UCSD-AML1 (cell line): ENCODE results near the gene SLC52A1.
A peak's percentile ranks its signal among the peaks of the same experiment; 100 is the strongest.
"Not testable (repeated sequence)": the region's sequence is repeated elsewhere in the genome, so short reads cannot be mapped to it uniquely, and the experiment has no call there.

Experiments
- DNase-seq: peaks from one replicate; lab custom pipeline; 2025; ENCODE audit not compliant: unreplicated experiment; lab: John Stamatoyannopoulos, UW

SLC52A1 gene

GRCh38 chr17:5031365-5032082 lies 3.7 kb downstream of the SLC52A1 start:
- peak; percentile 78 for DNase-seq

GRCh38 chr17:5030168-5030567 lies 5.1 kb downstream of the SLC52A1 start:
- DNase-seq = not testable (repeated sequence)

GRCh38 chr17:5027916-5028315 lies 7.3 kb downstream of the SLC52A1 start:
- no peak for DNase-seq

GRCh38 chr17:5027299-5027698 lies 7.9 kb downstream of the SLC52A1 start:
- DNase-seq = no peak

- DNase-seq = no peak
Measured at GRCh38 chr17:5024604-5025003, 10.6 kb downstream of the SLC52A1 start.

- no peak for DNase-seq
Measured at GRCh38 chr17:5023588-5024147, 11.6 kb downstream of the SLC52A1 start.

GRCh38 chr17:5022171-5022711 lies 13.0 kb downstream of the SLC52A1 start:
- no peak for DNase-seq

- no peak for DNase-seq
Measured at GRCh38 chr17:5020502-5021023, 14.7 kb downstream of the SLC52A1 start.

GRCh38 chr17:5019475-5019956 lies 15.7 kb downstream of the SLC52A1 start:
- peak; percentile 21 for DNase-seq

- DNase-seq = no peak
Measured at GRCh38 chr17:5014357-5014756, 20.9 kb downstream of the SLC52A1 start.

GRCh38 chr17:5011928-5012327 lies 23.3 kb downstream of the SLC52A1 start:
- no peak for DNase-seq

- DNase-seq = no peak
Measured at GRCh38 chr17:5003214-5003867, 31.9 kb downstream of the SLC52A1 start.

GRCh38 chr17:5002121-5002788 lies 33.0 kb downstream of the SLC52A1 start:
- DNase-seq = no peak

- no peak for DNase-seq
Measured at GRCh38 chr17:5000237-5000639, 35.0 kb downstream of the SLC52A1 start.

GRCh38 chr17:4999430-5000093 lies 35.7 kb downstream of the SLC52A1 start:
- DNase-seq = no peak

GRCh38 chr17:4998732-4999429 lies 36.3 kb downstream of the SLC52A1 start:
- no peak for DNase-seq

- DNase-seq = no peak
Measured at GRCh38 chr17:4998027-4998731, 37.0 kb downstream of the SLC52A1 start.

GRCh38 chr17:4997302-4998026 lies 37.8 kb downstream of the SLC52A1 start, which contains the start of the genes INCA1 and KIF1C:
TSS of gene INCA1 (minus strand) at chr17:4997522. CDS start at chr17:4994437, 3,085 bp downstream.
TSS of gene KIF1C (plus strand) at chr17:4997950. CDS start at chr17:5000247, 2,297 bp downstream.
- DNase-seq = peak; percentile 90
